ENCODE results near the gene OSTC. TPM values are rescaled to one million over a fixed set of nuclear protein-coding genes. Genes with fewer than 3 reads are reported as not detected.
"Not testable (repeated sequence)": the region's sequence is repeated elsewhere in the genome, so short reads cannot be mapped to it uniquely, and the experiment has no call there.

OSTC gene
- total RNA-seq, 1 experiment from 2014 or later = 88.9 TPM

- no peak for DNase-seq (ENCODE audit: low read depth)
Observed at GRCh38 chr4:108646706-108647105, 3.7 kb upstream of the OSTC start.

- DNase-seq (ENCODE audit: low read depth) = no peak
Observed at GRCh38 chr4:108649863-108650211, 562 bp upstream of the OSTC start.

GRCh38 chr4:108651014-108651791, 804 bp downstream of the OSTC start:
- peak; percentile 9 for DNase-seq (ENCODE audit: low read depth)

DNA sequence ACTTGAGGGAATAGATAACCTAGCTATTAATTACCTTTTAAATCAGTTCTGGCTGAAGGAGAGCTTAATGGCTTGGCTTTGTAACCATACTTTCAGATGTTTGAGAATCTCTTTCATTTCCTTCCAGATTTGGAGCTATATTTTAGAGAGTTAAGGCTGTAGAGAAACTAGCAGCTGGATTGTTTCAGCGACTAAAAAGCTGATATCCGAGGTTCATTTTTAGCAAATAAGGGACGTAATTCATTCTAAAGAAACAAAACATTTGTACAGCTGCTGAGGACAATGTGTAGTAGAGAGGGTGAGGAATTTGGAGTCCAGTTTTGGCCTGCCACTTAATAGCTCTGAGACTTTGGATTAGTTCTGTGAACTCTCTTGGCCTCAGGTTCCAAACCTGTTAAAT, 12.2 kb downstream of the OSTC start:
- no peak for DNase-seq (ENCODE audit: low read depth)

DNA sequence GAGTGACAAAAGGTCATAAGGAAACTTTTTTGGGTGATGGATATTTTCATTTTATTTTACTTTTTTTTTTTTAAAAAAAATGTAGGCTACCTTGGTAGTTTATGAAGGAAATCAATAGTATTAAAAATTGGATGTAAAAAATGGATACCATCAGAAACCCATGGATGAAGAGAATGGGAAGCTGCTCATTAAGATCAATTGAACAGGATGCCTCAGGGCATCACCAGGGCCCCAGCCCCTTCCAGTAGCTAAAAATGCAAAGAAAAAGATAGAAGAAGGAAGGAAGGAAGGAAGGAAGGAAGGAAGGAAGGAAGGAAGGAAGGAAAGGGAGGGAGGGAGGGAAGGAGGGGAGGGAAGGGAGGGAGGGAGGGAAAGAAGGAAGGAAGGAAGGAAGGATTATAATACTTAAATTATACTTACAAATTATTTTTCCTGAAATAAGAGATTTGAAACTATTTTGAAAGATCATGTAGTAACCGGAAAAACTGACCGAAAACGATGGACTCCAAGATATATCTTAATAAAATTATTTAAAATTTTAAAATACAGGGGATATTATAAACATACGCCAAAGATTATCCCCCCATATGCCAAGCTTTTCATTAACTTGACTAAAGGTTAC, 24.1 kb downstream of the OSTC start:
- DNase-seq (ENCODE audit: low read depth) = no peak

DNA sequence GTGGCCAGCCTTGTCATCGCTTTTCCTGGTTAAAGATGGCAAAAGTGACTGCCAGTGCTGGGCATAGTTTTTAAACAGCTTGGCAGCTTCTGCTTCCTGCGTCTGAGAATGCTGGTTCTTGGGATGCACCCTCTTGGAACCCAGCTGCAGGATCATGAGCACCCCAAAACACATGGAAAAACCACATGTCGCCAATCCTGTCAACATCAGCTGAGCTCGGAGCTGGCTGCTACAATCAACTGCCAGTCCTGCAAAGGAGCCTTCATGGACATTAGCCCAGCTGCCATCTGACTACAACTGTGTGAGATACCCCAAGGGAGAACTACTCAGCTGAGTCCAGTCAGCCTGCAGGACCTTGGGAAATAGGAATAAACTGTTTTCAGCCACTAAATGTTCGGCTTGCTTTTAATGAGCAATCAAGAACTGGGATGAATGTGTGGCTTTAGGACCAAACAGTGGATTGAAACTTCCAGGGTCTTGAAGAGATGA, 31.0 kb downstream of the OSTC start:
- no peak for DNase-seq (ENCODE audit: low read depth)

GRCh38 chr4:108683479-108683878, 33.1 kb downstream of the OSTC start:
- no peak for DNase-seq (ENCODE audit: low read depth)

DNA sequence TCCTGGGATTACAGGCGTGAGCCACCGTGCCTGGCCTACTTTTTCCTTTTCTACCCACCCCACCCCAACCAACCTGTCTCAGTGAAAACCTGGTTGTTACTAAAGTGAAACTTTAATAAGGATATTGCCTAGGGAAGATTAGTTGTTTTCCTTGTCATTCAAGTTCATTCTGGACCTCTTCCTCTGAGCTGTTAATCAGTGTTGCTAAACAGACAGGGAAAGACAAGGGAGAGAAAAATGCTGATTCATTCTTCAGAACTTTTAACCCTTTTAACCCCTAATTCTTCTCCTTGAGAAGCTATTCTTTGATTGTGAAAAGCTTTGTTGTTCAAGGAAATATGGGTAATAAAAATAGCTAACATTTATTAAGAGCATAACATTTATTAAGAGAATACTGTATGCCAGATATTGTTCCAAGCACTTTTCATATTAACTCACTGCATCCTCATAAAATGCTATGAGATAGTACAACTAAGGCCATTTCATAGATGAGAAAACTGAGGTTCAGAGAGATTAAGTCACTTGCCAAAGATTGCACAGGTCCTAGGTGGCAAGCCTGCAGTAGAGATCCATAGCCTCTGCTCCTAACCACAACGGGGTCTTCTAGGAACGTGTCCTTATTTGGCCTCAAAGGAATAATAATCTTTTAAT, 34.8 kb downstream of the OSTC start:
- no peak for DNase-seq (ENCODE audit: low read depth)

GRCh38 chr4:108690738-108691137, 40.3 kb downstream of the OSTC start:
- no peak for DNase-seq (ENCODE audit: low read depth)

DNA sequence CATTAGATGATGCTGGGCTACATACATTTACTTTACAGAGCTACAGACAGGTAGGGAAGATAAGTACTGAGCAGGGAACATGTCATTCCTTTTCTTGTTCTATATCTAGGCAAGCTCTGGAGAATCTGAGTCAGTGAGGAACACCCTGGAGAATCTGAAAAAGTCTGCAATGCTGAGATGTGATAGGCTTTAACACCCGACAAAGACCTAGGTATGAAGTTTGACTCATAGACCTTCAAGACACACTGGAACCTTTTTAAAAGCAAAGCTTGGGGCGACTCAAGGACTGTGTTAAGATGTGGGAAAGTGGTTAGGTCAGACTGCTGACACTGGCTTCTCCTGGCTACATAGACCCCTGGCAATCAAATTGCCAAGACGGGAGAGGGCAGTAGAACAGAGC, 42.8 kb downstream of the OSTC start:
- no peak for DNase-seq (ENCODE audit: low read depth)

GRCh38 chr4:108693819-108694218, 43.4 kb downstream of the OSTC start:
- no peak for DNase-seq (ENCODE audit: low read depth)

DNA sequence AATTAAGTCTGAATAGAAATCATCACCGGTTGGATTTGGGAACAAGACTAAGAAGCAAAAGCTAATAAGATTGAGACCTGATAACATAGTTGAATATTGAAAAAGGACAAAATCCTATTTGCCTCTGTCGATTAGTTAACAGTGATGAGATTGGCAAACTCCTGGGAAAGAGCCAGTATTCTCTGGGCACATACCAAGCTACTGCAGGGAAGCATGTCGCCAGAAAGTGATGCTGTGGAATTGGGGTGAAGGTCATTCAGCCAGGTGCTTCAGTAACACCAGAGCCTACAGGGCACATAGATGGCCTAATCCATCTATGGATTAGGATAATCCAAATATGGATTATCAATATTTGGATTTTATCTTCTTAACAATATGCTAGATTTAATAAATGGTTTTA, 44.0 kb downstream of the OSTC start:
- no peak for DNase-seq (ENCODE audit: low read depth)

GRCh38 chr4:108695062-108695461, 44.7 kb downstream of the OSTC start:
- DNase-seq (ENCODE audit: low read depth) = no peak

DNA sequence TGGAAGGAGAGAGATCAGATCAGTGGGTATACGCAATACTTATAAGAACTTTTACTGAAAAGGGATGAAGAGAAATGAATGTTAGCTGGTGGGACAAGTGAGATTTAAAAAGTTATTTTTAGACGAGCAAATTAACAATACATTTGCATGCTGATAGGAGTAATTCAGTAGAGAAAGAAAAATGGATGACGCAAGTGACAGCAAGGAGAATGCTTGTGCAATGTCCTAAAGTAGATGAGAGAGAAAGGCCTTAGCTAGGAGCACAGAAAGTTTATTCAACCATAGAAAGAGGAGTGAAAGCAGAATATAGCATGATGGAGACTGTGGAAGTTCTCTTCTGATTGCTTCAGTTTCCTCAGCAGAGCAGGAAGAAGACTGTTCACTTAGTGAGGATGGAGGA, 45.8 kb downstream of the OSTC start:
- no peak for DNase-seq (ENCODE audit: low read depth)

- peak; percentile 51 for DNase-seq (ENCODE audit: low read depth)
Observed at GRCh38 chr4:108700081-108700757, 49.8 kb downstream of the OSTC start.

DNA sequence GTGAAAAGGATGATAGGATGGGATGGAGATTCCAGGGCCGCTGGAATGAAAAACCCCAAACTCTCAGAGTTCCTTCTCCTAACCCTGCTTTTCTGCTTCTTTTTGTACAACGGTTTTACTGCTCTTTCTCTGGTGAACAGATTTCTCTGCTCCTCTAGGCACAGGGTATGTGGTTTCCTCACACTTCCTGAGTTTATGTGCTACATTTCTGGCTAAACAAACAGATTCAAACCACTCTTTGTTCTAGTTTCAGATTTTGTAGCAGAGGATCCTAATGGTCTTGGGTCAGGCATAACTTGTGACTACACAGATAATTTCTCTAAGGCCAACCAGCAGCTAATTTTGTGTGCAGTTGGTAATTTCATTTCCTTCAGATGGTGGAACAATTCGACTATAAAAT, 52.6 kb downstream of the OSTC start:
- DNase-seq (ENCODE audit: low read depth) = peak; percentile 5

GRCh38 chr4:108703370-108703769, 53.0 kb downstream of the OSTC start:
- DNase-seq (ENCODE audit: low read depth) = no peak

DNA sequence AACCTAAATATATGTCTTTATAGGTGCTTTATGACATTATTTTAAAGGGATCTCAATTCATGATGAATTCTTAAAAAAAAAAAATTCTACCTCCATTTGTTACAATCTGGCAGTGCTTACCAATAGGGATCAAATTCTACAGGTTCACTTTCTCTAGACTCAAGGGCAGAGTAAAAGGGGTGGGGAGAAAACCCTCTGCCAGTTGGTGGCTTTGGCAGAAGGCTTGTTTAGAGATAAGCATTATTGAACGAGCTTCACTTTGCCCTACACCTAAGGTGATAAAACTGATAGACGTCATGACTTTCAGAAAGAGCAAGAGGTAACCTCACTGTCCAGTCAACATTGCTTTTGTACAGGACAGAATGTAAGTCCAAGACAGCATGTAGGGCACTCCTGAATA, 53.6 kb downstream of the OSTC start:
- DNase-seq (ENCODE audit: low read depth) = no peak

DNA sequence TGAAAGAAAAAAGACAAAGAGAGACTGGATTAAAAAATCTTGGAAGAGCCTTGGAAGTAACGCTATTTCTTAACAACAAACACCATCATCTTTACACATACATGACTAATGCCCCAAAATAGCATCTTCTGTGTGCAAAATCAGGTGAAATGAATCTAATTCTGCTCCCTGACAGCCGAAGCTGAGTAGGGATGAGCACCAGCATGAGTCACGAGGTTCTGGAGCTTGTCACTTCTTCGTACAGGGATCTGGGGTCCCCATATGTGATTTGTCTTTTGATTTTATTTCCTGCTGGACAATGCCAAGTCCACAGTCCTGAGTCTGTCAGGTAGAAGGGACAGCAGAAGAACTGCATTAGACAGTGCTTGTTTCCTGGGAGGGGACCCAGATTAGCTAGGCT, 55.9 kb downstream of the OSTC start:
- DNase-seq (ENCODE audit: low read depth) = no peak

DNA sequence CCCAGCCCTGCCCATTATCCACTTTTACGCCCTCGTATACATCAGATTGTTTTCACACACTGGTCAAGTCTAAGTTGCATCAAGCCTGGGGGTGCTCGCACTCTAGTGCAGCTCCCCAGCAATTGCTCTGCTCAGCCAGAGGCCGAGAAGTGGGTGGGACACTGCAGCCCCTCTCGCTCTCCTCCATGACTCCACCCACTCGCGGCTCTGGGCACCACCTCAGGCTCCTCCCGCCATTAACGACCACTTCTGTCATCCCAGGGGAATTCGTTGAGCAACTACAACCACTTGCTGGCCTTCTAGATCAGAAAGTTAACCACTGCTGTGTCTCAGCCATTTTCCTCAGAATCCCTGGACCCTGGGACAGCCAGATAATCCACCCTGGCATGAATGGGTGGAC, 58.8 kb downstream of the OSTC start:
- no peak for DNase-seq (ENCODE audit: low read depth)

- no peak for DNase-seq (ENCODE audit: low read depth)
Observed at GRCh38 chr4:108709722-108710121, 59.3 kb downstream of the OSTC start.

- not testable (repeated sequence) for DNase-seq (ENCODE audit: low read depth)
Observed at GRCh38 chr4:108710578-108710977, 60.2 kb downstream of the OSTC start.
